Endothelial cell of umbilical vein (primary cell): ENCODE results near the gene SCAF11. TPM values are rescaled to one million over a fixed set of nuclear protein-coding genes. Genes with fewer than 3 reads are reported as not detected.
A peak's percentile ranks its signal among the peaks of the same experiment; 100 is the strongest.

ENCODE experiments used
- BruUV-seq: library from RNA; stranded (reverse); fragments of 400-500 nt; replicated peaks from 2 replicates; lab custom pipeline; 2021; lab: Mats Ljungman, UMichigan
- CTCF ChIA-PET: fragments of 300-600, 350-600 bp; sonication (Branson Sonifier 250); formaldehyde crosslinking; loops from one replicate; lab custom pipeline; 2021; ENCODE audit warnings: antibody characterized with exemption, inconsistent platforms; lab: Charles Lee
- POLR2A ChIA-PET: fragments of 300-600, 350-600 bp; sonication (Branson Sonifier 250); formaldehyde crosslinking; loops from one replicate; lab custom pipeline; 2021; ENCODE audit warnings: antibody characterized with exemption, inconsistent platforms; lab: Charles Lee
- DNase-seq: peaks from one replicate; pipeline ENCODE4 v3.0.0-alpha.2; 2011; ENCODE audit warnings: low read depth, low spot score
- FAIRE-seq: peaks from 2 replicates; lab custom pipeline; 2011; peaks lifted over from hg19 to GRCh38; lab: Jason Lieb, UNC
- H2AFZ ChIP-seq: 2 replicates; pipeline ENCODE4 v1.6.0; 2012; ENCODE audit warnings: low read depth, low read length, control low read depth, inconsistent platforms
- H3K27ac ChIP-seq: 2 replicates; pipeline ENCODE4 v1.5.1; 2011; ENCODE audit warnings: low read depth, mild to moderate bottlenecking, control low read depth, low read length, moderate library complexity; ENCODE audit not compliant: insufficient read depth
- H3K27me3 ChIP-seq, 2 experiments: 2 replicates each; pipeline versions ENCODE4 v1.6.0 to v1.6.1; 2011; ENCODE audit warnings: low read length in 2 of 2, mixed read lengths in 1 of 2; ENCODE audit not compliant: control insufficient read depth in 2 of 2, insufficient read depth in 2 of 2
- H3K36me3 ChIP-seq, 2 experiments: 2 replicates in 1 of 2; 3 replicates in 1 of 2; pipeline ENCODE4 v1.5.1; 2011; ENCODE audit warnings: low read length in 2 of 2, mild to moderate bottlenecking in 1 of 2, moderate library complexity in 1 of 2; ENCODE audit not compliant: control insufficient read depth in 2 of 2, insufficient read depth in 2 of 2; ENCODE audit errors: extremely low read depth in 1 of 2
- H3K4me1 ChIP-seq: 3 replicates; pipeline ENCODE4 v1.5.1; 2011; ENCODE audit warnings: mild to moderate bottlenecking, low read length; ENCODE audit not compliant: control insufficient read depth, insufficient read depth; ENCODE audit errors: extremely low read depth
- H3K4me2 ChIP-seq: 2 replicates; pipeline ENCODE4 v1.6.1; 2011; ENCODE audit warnings: low read length, control low read depth, mixed read lengths; ENCODE audit not compliant: insufficient read depth
- H3K4me3 ChIP-seq, 3 experiments: fragments of 200-600 bp in 1 of 3; sonication (generic), shearing (Covaris generic) in 1 of 3; replicated peaks in 1 of 3; 2 replicates each; pipeline ENCODE4 v1.5.1; 2011 to 2016; ENCODE audit warnings: control low read depth in 3 of 3, low read length in 3 of 3, mild to moderate bottlenecking in 2 of 3, inconsistent platforms in 1 of 3, low read depth in 1 of 3, moderate library complexity in 1 of 3; ENCODE audit not compliant: insufficient read depth in 1 of 3
- H3K79me2 ChIP-seq: 2 replicates; pipeline ENCODE4 v1.6.0; 2012; ENCODE audit warnings: low read length, inconsistent platforms; ENCODE audit not compliant: control insufficient read depth, insufficient read depth
- H3K9ac ChIP-seq: replicated peaks from 2 replicates; pipeline ENCODE3; 2011; ENCODE audit warnings: low read length, control low read depth; ENCODE audit not compliant: insufficient read depth; ENCODE audit errors: extremely low read depth
- H3K9me1 ChIP-seq: replicated peaks from 3 replicates; pipeline ENCODE4 v1.6.0; 2011; ENCODE audit warnings: mild to moderate bottlenecking, low read length; ENCODE audit not compliant: control insufficient read depth, insufficient read depth; ENCODE audit errors: extremely low read depth
- H3K9me3 ChIP-seq: replicated peaks from 2 replicates; pipeline ENCODE4 v1.5.1; 2012; ENCODE audit warnings: low read length, inconsistent platforms; ENCODE audit not compliant: control insufficient read depth, insufficient read depth
- H4K20me1 ChIP-seq: replicated peaks from 2 replicates; pipeline ENCODE3; 2011; ENCODE audit warnings: mild to moderate bottlenecking, low read length; ENCODE audit not compliant: control insufficient read depth, insufficient read depth; ENCODE audit errors: extremely low read depth
- CTCF ChIP-seq, 2 donors: IDR thresholded peaks; 1 replicate in 1 of 2; 2 replicates in 1 of 2; pipeline ENCODE4 v1.5.1; 2011; ENCODE audit warnings: low read length in 2 of 2, mild to moderate bottlenecking in 2 of 2, moderate library complexity in 2 of 2, control low read depth in 1 of 2, inconsistent platforms in 1 of 2, low read depth in 1 of 2; ENCODE audit not compliant: insufficient read depth in 1 of 2; ENCODE audit errors: extremely low read depth in 1 of 2
- EZH2 ChIP-seq: IDR thresholded peaks from 2 replicates; pipeline ENCODE4 v1.6.1; 2012; ENCODE audit warnings: borderline replicate concordance, low read depth, mild to moderate bottlenecking, moderate library complexity, low read length, inconsistent platforms; ENCODE audit not compliant: severe bottlenecking
- FOS ChIP-seq: IDR thresholded peaks from 2 replicates; pipeline ENCODE4 v1.6.1; 2011; ENCODE audit warnings: mild to moderate bottlenecking, low read length, moderate library complexity, borderline replicate concordance; ENCODE audit not compliant: insufficient read depth
- GATA2 ChIP-seq: IDR thresholded peaks from 2 replicates; pipeline ENCODE4 v1.7.0; 2011; ENCODE audit warnings: low read depth, mild to moderate bottlenecking, moderate library complexity, mixed read lengths, low read length; ENCODE audit not compliant: insufficient read length, insufficient read depth
- JUN ChIP-seq: IDR thresholded peaks from 2 replicates; pipeline ENCODE4 v1.6.1; 2011; ENCODE audit warnings: borderline replicate concordance, low read depth; ENCODE audit not compliant: insufficient read length, insufficient read depth
- MAX ChIP-seq: IDR thresholded peaks from 2 replicates; pipeline ENCODE4 v1.6.1; 2011; ENCODE audit not compliant: insufficient read depth, insufficient read length
- MYC ChIP-seq: IDR thresholded peaks from one replicate; pipeline ENCODE4 v1.6.1; 2011; ENCODE audit warnings: mild to moderate bottlenecking, low read depth, low read length
- POLR2A ChIP-seq: IDR thresholded peaks from 2 replicates; pipeline ENCODE4 v1.6.1; 2012; ENCODE audit warnings: low read depth, mild to moderate bottlenecking, control low read depth, low read length
- POLR2AphosphoS5 ChIP-seq: IDR thresholded peaks from 2 replicates; pipeline ENCODE4 v1.6.1; 2012; ENCODE audit warnings: low read depth, mild to moderate bottlenecking, control low read depth, low read length, moderate library complexity; ENCODE audit not compliant: insufficient read depth
- dilution Hi-C: fragments of 300-500 bp; cut with MboI; formaldehyde crosslinking; loops from one replicate; pipeline ENCODE4 v1.15.0; 2019; ENCODE audit warnings: low sequenced_read_pairs; ENCODE audit not compliant: extremely low pct_ligation_motif_present
- intact Hi-C: fragments of 100-400 bp; cut with micrococcal nuclease; formaldehyde crosslinking; loops from one replicate; pipeline ENCODE4 v1.10.0; 2022
- polyA plus RNA-seq, 4 experiments: library from polyadenylated mRNA; depleted of rRNA in 3 of 4; stranded (reverse) in 3 of 4; unstranded in 1 of 4; fragments of >200 nt; gene quantifications; 2 replicates each; pipeline versions ENCODE4 v1.2.1 to v1.2.3, GENCODE V29; 2011 to 2012; ENCODE audit warnings: missing spikeins in 1 of 4
- total RNA-seq: library from RNA; stranded (reverse); gene quantifications from 2 replicates; pipeline ENCODE4 v1.2.3, GENCODE V29; 2021

SCAF11 gene
- total and polyA plus RNA-seq, 2 donors (not counting 3 experiments of a cell fraction or from before 2014, with no cell fraction given), result 20.9 to 109 TPM

- Histone ChIP-seq H3K79me2 (peaks cover 65% of the 10 kb centered on the region), H3K4me3 (no peak overlapping the region), H3K9me1 (no peaks in the 10 kb centered on the region)
Measured at GRCh38 chr12:45966486-45966885, 23.9 kb downstream of the SCAF11 start.

GRCh38 chr12:45962553-45963325, 27.6 kb downstream of the SCAF11 start:
- Histone ChIP-seq H3K27me3 (no peaks in the 10 kb centered on the region), H3K4me2 (peak overlapping the region; percentile 32), H3K4me1 (peaks cover 15% of the 10 kb centered on the region), H3K27ac (peak overlapping the region; percentile 58), H3K4me3 (no peak overlapping the region), H3K9me3 (no peaks in the 10 kb centered on the region), H3K9ac (no peak overlapping the region), H2AFZ (no peak overlapping the region), H3K79me2 (peaks cover 44% of the 10 kb centered on the region), H3K9me1 (no peaks in the 10 kb centered on the region), H3K36me3 (no peaks in the 10 kb centered on the region), H4K20me1 (no peaks in the 10 kb centered on the region)
- DNase-seq (peak; percentile 91), FAIRE-seq (no peak)
- CTCF ChIA-PET, result interaction anchor here (0.9 to 1.1 kb wide), 2 partner anchors 13 to 200 kb away, joined by 3 read pairs; no protein-coding TSS in a partner anchor
- no peak for TF ChIP-seq EZH2
- TF ChIP-seq POLR2A, result no peak
- no peak for TF ChIP-seq MAX
- no peak for TF ChIP-seq GATA2
- TF ChIP-seq MYC, result no peak
- no peak for TF ChIP-seq POLR2AphosphoS5
- TF ChIP-seq FOS, result no peak
- no peak for TF ChIP-seq CTCF (IDR thresholded peaks at IDR 0.05; ENCODE audit: extremely low read depth in 1 of 2, insufficient read depth in 1 of 2, low read depth in 1 of 2, low read length in 2 of 2)
- POLR2A ChIA-PET, result no interaction called here
- TSS peak; percentile 15 for BruUV-seq
- intact Hi-C loops, result loop anchor here (1.0 kb wide), 2 partner anchors 7 to 28 kb away; partner anchors contain the start of gene SCAF11
- dilution Hi-C loops, result no loop called here

More at GRCh38 chr12:45966486-45966885, 23.9 kb downstream of the SCAF11 start:
- dilution Hi-C loops, result no loop called here
- TF ChIP-seq GATA2 (no peak), MYC (no peak), JUN (no peak), MAX (no peak)
- DNase-seq (peak; percentile 71), FAIRE-seq (no peak)
- POLR2A ChIA-PET, result no interaction called here
- H2AFZ ChIP-seq, result no peak overlapping the region
- H4K20me1 ChIP-seq, result peaks cover 4% of the 10 kb centered on the region
- no TSS peak for BruUV-seq
- H3K27ac ChIP-seq, result no peak overlapping the region
- no peaks in the 10 kb centered on the region for H3K36me3 ChIP-seq
- intact Hi-C loops, result no loop called here
- H3K9me3 ChIP-seq, result no peaks in the 10 kb centered on the region
- no peaks in the 10 kb centered on the region for H3K27me3 ChIP-seq
- no peak overlapping the region for H3K4me2 ChIP-seq
- H3K9ac ChIP-seq, result no peak overlapping the region
- CTCF ChIA-PET, result interaction anchor here (0.9 to 2.1 kb wide), 3 partner anchors 9 to 24 kb away, joined by 3 to 5 read pairs (median 4); partner anchors contain the start of gene SCAF11
- H3K4me1 ChIP-seq, result peaks cover 15% of the 10 kb centered on the region
